ENCODE data around the gene UFM1. TPM values are rescaled to one million over a fixed set of nuclear protein-coding genes. Genes with fewer than 3 reads are reported as not detected.
"Not testable (repeated sequence)": the region's sequence is repeated elsewhere in the genome, so short reads cannot be mapped to it uniquely, and the experiment has no call there.

Gene UFM1
- total and polyA plus RNA-seq, 10 donors = 27.9 to 74.2 (median 50.9) TPM

- Histone ChIP-seq H3K4me3 (no peak overlapping the region), H3K27me3 (replicated peaks in 1 of 7) (no peaks in the 10 kb centered on the region), H3K9me3 (no peaks in the 10 kb centered on the region), H3K36me3 (peaks cover 0 to 32% (median 21%) of the 10 kb centered on the region in 6 donors), H3K4me1 (peaks cover 0 to 5% (median 0%) of the 10 kb centered on the region in 6 donors), H3K27ac (no peak overlapping the region)
- 17 to 34% (median 24%) methylated on average over 3 of the region's 3 CpGs for WGBS, 5 donors
- intact Hi-C loops (cut with DNase I; ENCODE audit: low total_unique reads) = no loop called here
- DNase-seq = no peak
- no peak for TF ChIP-seq CTCF (IDR thresholded peaks at IDR 0.05 in 8 of 11, conservative IDR thresholded peaks at IDR 0.05 in 3 of 11)
- TF ChIP-seq POLR2A (IDR thresholded peaks at IDR 0.05) = no peak
- TF ChIP-seq POLR2AphosphoS5 (IDR thresholded peaks at IDR 0.05) = no peak
Observed at GRCh38 chr13:38365661-38366060, 16.0 kb downstream of the UFM1 start.

DNA sequence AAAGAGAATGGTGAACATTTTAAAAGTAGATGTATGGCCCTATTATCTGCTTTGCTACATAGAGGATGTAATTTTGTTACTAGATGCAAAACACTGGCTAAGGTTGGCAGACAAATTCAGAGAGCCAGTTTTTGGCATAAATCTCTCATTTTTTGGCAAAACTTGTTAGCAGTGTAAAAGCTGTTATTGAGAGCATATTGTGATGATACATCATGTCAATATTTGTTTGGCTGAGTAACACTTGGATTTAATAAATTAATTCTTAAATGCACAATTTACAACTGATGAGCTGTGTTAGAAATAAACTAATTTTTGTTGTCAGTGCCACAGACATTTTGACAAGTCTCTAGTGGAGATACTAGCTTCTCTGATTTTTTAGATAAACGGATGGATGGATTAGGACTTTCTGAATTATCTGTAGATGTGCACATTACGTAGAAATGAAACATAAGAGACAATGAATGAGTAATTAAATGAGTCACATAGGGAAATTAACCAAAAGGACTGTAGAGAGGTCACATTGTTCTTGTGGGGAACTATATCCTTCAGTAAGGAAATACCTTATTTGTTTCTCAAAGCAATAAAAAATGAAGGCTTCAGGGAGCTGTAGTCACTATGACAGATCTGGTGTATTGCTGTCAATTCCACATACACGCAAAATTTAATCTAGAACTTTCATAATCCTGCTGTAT, 17.4 kb downstream of the UFM1 start:
- Histone ChIP-seq H3K27ac (no peak overlapping the region), H3K4me1 (no peaks in the 10 kb centered on the region), H3K36me3 (peaks cover 0 to 18% (median 10%) of the 10 kb centered on the region in 6 donors), H3K27me3 (replicated peaks in 1 of 7) (no peaks in the 10 kb centered on the region), H3K9me3 (no peaks in the 10 kb centered on the region), H3K4me3 (no peak overlapping the region)
- DNase-seq = no peak
- WGBS, 5 donors = 74 to 89% (median 80%) methylated on average over 3 of the region's 3 CpGs
- intact Hi-C loops (cut with DNase I; ENCODE audit: low total_unique reads) = no loop called here
- TF ChIP-seq CTCF (IDR thresholded peaks at IDR 0.05 in 8 of 11, conservative IDR thresholded peaks at IDR 0.05 in 3 of 11) (no peak), POLR2A (IDR thresholded peaks at IDR 0.05) (no peak), POLR2AphosphoS5 (IDR thresholded peaks at IDR 0.05) (no peak)

DNA sequence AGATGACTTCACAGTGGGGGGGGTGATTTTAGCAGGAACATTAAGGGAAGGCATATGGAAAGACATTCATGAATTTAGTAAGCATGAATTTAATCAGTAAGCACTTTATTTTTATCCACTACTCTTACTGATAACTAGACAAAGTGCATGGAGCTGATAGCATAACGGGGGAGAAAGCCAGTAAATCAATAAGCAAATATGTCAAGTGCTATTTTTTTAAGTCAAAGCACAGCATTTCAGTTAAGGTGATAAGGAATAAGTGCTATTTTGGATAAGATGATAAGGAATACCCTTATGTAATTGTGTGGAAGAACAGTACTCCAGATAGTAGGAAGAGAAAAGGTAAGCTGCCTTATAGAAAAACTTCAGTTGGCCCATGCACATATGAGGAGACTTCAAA, 19.4 kb downstream of the UFM1 start:
- Histone ChIP-seq H3K27me3 (replicated peaks in 1 of 7) (no peaks in the 10 kb centered on the region), H3K9me3 (no peaks in the 10 kb centered on the region), H3K27ac (no peak overlapping the region), H3K36me3 (no peaks in the 10 kb centered on the region), H3K4me3 (no peak overlapping the region), H3K4me1 (no peaks in the 10 kb centered on the region)
- intact Hi-C loops (cut with DNase I; ENCODE audit: low total_unique reads) = no loop called here
- DNase-seq = no peak
- TF ChIP-seq POLR2A (IDR thresholded peaks at IDR 0.05) (no peak), CTCF (IDR thresholded peaks at IDR 0.05 in 8 of 11, conservative IDR thresholded peaks at IDR 0.05 in 3 of 11) (no peak), POLR2AphosphoS5 (IDR thresholded peaks at IDR 0.05) (no peak)
- 53 to 72% (median 61%) methylated on average over 1 of the region's 1 CpG for WGBS, 5 donors

GRCh38 chr13:38370096-38370495, 20.4 kb downstream of the UFM1 start:
- H3K4me1 ChIP-seq; H3K9me3 ChIP-seq; intact Hi-C loops (cut with DNase I; ENCODE audit: low total_unique reads); H3K36me3 ChIP-seq; H3K27me3 ChIP-seq (replicated peaks in 1 of 7); H3K27ac ChIP-seq; DNase-seq; H3K4me3 ChIP-seq: not testable (repeated sequence)
- whole genome bisulfite sequencing, 5 donors = 45 to 64% (median 59%) methylated on average over 3 of the region's 3 CpGs
